ENCODE measurements around the gene ZER1.

ZER1 gene

GRCh38 chr9:128683340-128684064 lies 88.2 kb downstream of the ZER1 start:
- H3K4me3 ChIP-seq = peak overlapping the region; percentile 61
- H3K9me3 ChIP-seq = no peaks in the 10 kb centered on the region
- H3K4me1 ChIP-seq = peaks cover 30% of the 10 kb centered on the region
- in situ Hi-C loops (cut with MboI; ENCODE audit: low sequenced_read_pairs) = no loop called here
- DNase-seq (ENCODE audit: low spot score in 2 of 2) = peak; percentile 96
- H3K36me3 ChIP-seq (replicated peaks) = peaks cover 16% of the 10 kb centered on the region
- no peaks in the 10 kb centered on the region for H3K27me3 ChIP-seq (ENCODE audit: low read depth)
